Activated naive CD4-positive, alpha-beta T cell treated with anti-CD3 and anti-CD28 coated beads, Interleukin-2, amount 10 ng/mL, durations not matched to agents 7 days and 5 days (primary cell): ENCODE measurements around the gene TNNT2.

ENCODE experiments used
- CTCF ChIA-PET: fragments of 350-600 bp; sonication (Branson Sonifier 250); formaldehyde crosslinking; loops from one replicate; lab custom pipeline; 2021; ENCODE audit warnings: antibody characterized with exemption; lab: Charles Lee
- DNase-seq: peaks from one replicate; pipeline ENCODE4 v3.0.0-alpha.2; 2020
- H3K27ac Mint-ChIP-seq: one replicate; pipeline ENCODE4 v1.8.0; 2021; ENCODE audit warnings: mild to moderate bottlenecking, moderate library complexity, mixed read lengths
- H3K27me3 Mint-ChIP-seq: one replicate; pipeline ENCODE4 v1.8.0; 2021; ENCODE audit warnings: mild to moderate bottlenecking, mixed read lengths
- H3K36me3 Mint-ChIP-seq: one replicate; pipeline ENCODE4 v1.8.0; 2021; ENCODE audit warnings: mixed read lengths
- H3K4me1 Mint-ChIP-seq: one replicate; pipeline ENCODE4 v1.8.0; 2021; ENCODE audit warnings: mixed read lengths
- H3K4me3 Mint-ChIP-seq: one replicate; pipeline ENCODE4 v1.8.0; 2021; ENCODE audit warnings: mild to moderate bottlenecking, moderate library complexity, mixed read lengths
- H3K9me3 Mint-ChIP-seq: one replicate; pipeline ENCODE4 v1.8.0; 2021; ENCODE audit warnings: mixed read lengths

Gene TNNT2

GRCh38 chr1:201377611-201378092 is at the start of gene TNNT2:
Gene TNNT2 (minus strand): TSS chr1:201377680. CDS start chr1:201373254, 4,426 bp downstream.
- no peak for DNase-seq
- no peak within 1 kb of the TSS for H3K4me3 Mint-ChIP-seq
- H3K27me3 Mint-ChIP-seq = peaks cover 40% of the 10 kb centered on the region
- CTCF ChIA-PET = no interaction called here
- no peaks in the 10 kb centered on the region for H3K36me3 Mint-ChIP-seq
- H3K4me1 Mint-ChIP-seq = no peaks in the 10 kb centered on the region
- H3K27ac Mint-ChIP-seq = no peak within 1 kb of the TSS
- H3K9me3 Mint-ChIP-seq = no peaks in the 10 kb centered on the region

- CTCF ChIA-PET = interaction anchor here (1.7 kb wide), 1 partner anchor 9 kb away, joined by 10 read pairs; no protein-coding TSS in a partner anchor
- Mint-ChIP-seq H3K4me1 (peaks cover 3% of the 10 kb centered on the region), H3K9me3 (no peaks in the 10 kb centered on the region), H3K36me3 (no peaks in the 10 kb centered on the region), H3K4me3 (no peak overlapping the region), H3K27me3 (peaks cover 46% of the 10 kb centered on the region), H3K27ac (no peak overlapping the region)
- peak; percentile 32 for DNase-seq
Measured at GRCh38 chr1:201426479-201427310, 49.2 kb upstream of the TNNT2 start.

GRCh38 chr1:201424146-201424545 is 46.7 kb upstream of the TNNT2 start:
- DNase-seq = no peak
- Mint-ChIP-seq H3K9me3 (no peaks in the 10 kb centered on the region), H3K27me3 (peaks cover 46% of the 10 kb centered on the region), H3K27ac (no peak overlapping the region), H3K4me3 (no peak overlapping the region), H3K36me3 (no peaks in the 10 kb centered on the region), H3K4me1 (peaks cover 3% of the 10 kb centered on the region)
- CTCF ChIA-PET = interaction anchor here (1.0 to 1.4 kb wide), 2 partner anchors 15 to 23 kb away, joined by 3 read pairs; no protein-coding TSS in a partner anchor

- no peaks in the 10 kb centered on the region for H3K9me3 Mint-ChIP-seq
- no peak overlapping the region for H3K4me3 Mint-ChIP-seq
- H3K27ac Mint-ChIP-seq = no peak overlapping the region
- CTCF ChIA-PET = interaction anchor here (1.0 to 1.4 kb wide), 2 partner anchors 14 to 24 kb away, joined by 3 read pairs; no protein-coding TSS in a partner anchor
- H3K36me3 Mint-ChIP-seq = no peaks in the 10 kb centered on the region
- DNase-seq = no peak
- peaks cover 44% of the 10 kb centered on the region for H3K27me3 Mint-ChIP-seq
- peaks cover 3% of the 10 kb centered on the region for H3K4me1 Mint-ChIP-seq
Measured at GRCh38 chr1:201423655-201424054, 46.2 kb upstream of the TNNT2 start.

GRCh38 chr1:201422436-201423030 is 45.1 kb upstream of the TNNT2 start:
- no peak for DNase-seq
- Mint-ChIP-seq H3K27me3 (peaks cover 43% of the 10 kb centered on the region), H3K27ac (no peak overlapping the region), H3K36me3 (no peaks in the 10 kb centered on the region), H3K4me3 (no peak overlapping the region), H3K4me1 (peaks cover 3% of the 10 kb centered on the region), H3K9me3 (no peaks in the 10 kb centered on the region)
- CTCF ChIA-PET = no interaction called here

DNA sequence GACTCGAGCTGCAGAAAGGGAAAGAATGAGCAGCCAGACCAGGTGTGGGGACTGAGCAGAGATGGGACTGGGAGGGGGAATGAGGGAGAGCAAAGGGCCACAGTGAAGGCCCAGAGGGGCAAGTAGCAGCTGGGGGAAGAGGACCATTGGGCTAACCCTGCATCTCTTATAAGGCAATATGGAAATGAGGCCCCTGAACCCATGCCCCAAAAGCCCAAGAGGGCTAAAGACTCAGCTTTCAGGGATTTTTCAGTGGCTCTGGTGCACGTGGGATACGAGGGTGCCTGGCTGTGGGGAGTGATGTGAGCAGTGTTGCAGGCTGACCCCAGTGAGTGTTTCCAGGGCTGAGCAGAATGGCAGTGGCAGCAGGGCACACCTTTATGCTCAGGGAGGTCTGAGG is 44.5 kb upstream of the TNNT2 start:
- no peak for DNase-seq
- H3K4me3 Mint-ChIP-seq = no peak overlapping the region
- H3K9me3 Mint-ChIP-seq = no peaks in the 10 kb centered on the region
- H3K36me3 Mint-ChIP-seq = no peaks in the 10 kb centered on the region
- H3K27ac Mint-ChIP-seq = no peak overlapping the region
- peaks cover 3% of the 10 kb centered on the region for H3K4me1 Mint-ChIP-seq
- CTCF ChIA-PET = no interaction called here
- peaks cover 48% of the 10 kb centered on the region for H3K27me3 Mint-ChIP-seq

- CTCF ChIA-PET = interaction anchor here (1.4 kb wide), 1 partner anchor 15 kb away, joined by 7 read pairs; no protein-coding TSS in a partner anchor
- Mint-ChIP-seq H3K9me3 (no peaks in the 10 kb centered on the region), H3K4me3 (no peak overlapping the region)
Measured at GRCh38 chr1:201421041-201421440, 43.6 kb upstream of the TNNT2 start.

GRCh38 chr1:201420608-201421002 is 43.1 kb upstream of the TNNT2 start:
- CTCF ChIA-PET = interaction anchor here (1.4 kb wide), 1 partner anchor 15 kb away, joined by 7 read pairs; no protein-coding TSS in a partner anchor

More at GRCh38 chr1:201421041-201421440, 43.6 kb upstream of the TNNT2 start:
- Mint-ChIP-seq H3K4me1 (no peaks in the 10 kb centered on the region), H3K36me3 (no peaks in the 10 kb centered on the region), H3K27ac (no peak overlapping the region), H3K27me3 (peaks cover 46% of the 10 kb centered on the region)
- DNase-seq = no peak

DNA sequence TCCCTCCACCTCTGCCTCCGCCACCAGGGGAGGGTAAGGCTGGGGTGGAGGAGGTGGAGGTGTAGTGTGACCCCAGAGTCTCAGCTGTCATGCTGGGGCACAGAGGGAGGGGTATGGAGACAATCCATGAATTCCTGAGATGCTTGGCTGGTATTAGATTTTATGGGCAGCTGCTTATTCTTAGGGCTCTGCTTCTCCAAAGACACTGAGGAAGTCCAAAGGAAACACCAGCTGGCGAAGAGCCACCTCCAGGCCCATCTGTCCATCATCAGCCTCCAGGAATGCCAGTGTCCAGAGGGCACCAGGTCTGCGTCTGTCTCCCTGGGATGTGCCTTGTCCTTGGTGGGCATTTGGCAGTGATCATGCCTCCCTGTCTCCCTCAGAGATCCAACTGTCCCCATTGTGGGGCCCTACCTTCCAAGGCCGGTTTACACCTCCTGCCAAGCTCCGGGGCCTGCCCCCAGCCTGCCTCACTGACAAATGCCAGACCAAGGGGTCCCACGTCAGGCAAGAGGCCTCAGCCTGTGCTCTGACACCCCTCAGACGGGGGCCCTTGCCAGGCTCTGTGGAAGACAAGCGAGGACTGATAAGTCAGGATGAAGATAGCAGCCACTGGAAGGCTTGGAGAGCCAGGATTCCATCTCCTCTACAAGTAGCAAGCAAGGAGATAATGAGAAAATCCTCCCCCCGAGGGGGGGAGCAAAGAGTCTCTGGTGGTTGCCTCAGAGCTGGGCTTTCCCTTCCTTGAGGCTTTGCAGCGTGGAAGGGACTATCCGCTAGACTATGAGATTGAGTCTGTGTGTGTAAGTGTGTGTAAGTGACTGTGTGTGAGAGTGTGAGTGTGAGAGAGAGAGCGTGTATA is 42.5 kb upstream of the TNNT2 start:
- Mint-ChIP-seq H3K9me3 (no peaks in the 10 kb centered on the region), H3K36me3 (no peaks in the 10 kb centered on the region), H3K4me3 (no peak overlapping the region), H3K27me3 (peaks cover 46% of the 10 kb centered on the region), H3K27ac (no peak overlapping the region), H3K4me1 (no peaks in the 10 kb centered on the region)
- no peak for DNase-seq
- CTCF ChIA-PET = interaction anchor here (1.4 kb wide), 1 partner anchor 16 kb away, joined by 7 read pairs; no protein-coding TSS in a partner anchor

More at GRCh38 chr1:201420608-201421002, 43.1 kb upstream of the TNNT2 start:
- no peak for DNase-seq
- H3K27me3 Mint-ChIP-seq = peaks cover 44% of the 10 kb centered on the region
- no peaks in the 10 kb centered on the region for H3K36me3 Mint-ChIP-seq
- no peak overlapping the region for H3K4me3 Mint-ChIP-seq
- H3K4me1 Mint-ChIP-seq = no peaks in the 10 kb centered on the region
- H3K27ac Mint-ChIP-seq = no peak overlapping the region
- H3K9me3 Mint-ChIP-seq = no peaks in the 10 kb centered on the region

DNA sequence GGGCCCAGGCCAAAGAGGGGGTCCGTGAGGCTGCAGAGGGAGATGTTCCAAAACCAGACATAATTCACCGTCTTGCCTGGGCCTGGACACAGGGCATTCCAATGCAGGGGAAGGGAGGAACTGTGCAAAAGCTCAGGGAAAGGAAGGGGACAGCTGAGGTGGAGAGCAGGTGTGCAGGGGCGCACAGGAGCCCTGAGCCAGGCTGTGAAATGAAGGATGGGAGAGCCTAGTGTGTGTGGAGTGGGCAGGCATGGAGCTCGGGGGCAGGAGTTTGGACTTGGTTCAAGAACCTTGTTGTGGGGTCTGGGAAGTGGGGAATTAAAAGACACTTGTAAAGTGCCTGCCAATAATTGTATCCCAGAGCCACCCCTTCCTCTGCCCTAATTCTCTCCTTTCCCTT is 41.8 kb upstream of the TNNT2 start:
- Mint-ChIP-seq H3K36me3 (no peaks in the 10 kb centered on the region), H3K9me3 (no peaks in the 10 kb centered on the region), H3K4me3 (no peak overlapping the region), H3K27ac (no peak overlapping the region), H3K27me3 (peaks cover 48% of the 10 kb centered on the region), H3K4me1 (no peaks in the 10 kb centered on the region)
- CTCF ChIA-PET = no interaction called here
- no peak for DNase-seq

- H3K4me1 Mint-ChIP-seq = no peaks in the 10 kb centered on the region
- no peaks in the 10 kb centered on the region for H3K9me3 Mint-ChIP-seq
- no peak for DNase-seq
- H3K27ac Mint-ChIP-seq = no peak overlapping the region
- CTCF ChIA-PET = no interaction called here
- peaks cover 47% of the 10 kb centered on the region for H3K27me3 Mint-ChIP-seq
- H3K36me3 Mint-ChIP-seq = no peaks in the 10 kb centered on the region
- no peak overlapping the region for H3K4me3 Mint-ChIP-seq
Measured at GRCh38 chr1:201418461-201418860, 41.0 kb upstream of the TNNT2 start.

DNA sequence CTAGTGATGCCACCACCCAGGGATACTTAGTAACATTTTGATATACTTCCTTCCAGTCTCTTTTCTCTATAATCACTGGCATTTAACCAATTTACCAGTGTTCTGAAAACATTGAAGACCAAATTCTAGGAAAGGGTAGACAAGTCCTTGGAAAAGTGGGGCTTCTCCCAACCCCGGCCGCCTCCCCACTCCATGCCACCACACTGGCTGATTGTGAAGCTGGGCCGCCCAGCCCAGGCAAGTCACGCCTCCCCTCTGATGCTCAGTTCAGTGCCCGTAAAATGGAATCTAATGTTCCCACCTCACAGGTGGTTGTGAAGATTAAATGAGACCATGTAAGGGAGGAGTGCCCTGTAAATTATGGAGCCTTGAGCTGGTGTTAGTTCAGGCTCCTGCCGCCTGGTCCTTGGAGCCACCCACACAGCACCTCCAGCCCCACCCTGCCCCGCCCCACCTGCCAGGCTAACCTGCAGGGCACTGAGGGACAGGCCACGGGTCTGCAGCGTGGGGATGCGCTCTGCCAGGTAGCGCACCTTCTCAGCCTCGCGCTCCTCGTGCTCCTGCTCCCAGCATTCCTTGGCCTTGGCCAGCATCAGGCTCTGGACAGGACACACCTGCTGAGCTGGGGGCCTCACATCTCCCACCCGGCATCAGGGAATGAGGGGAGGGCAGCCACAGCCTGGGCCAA is 36.7 kb upstream of the TNNT2 start:
- peaks cover 33% of the 10 kb centered on the region for H3K27me3 Mint-ChIP-seq
- H3K27ac Mint-ChIP-seq = no peak overlapping the region

GRCh38 chr1:201411292-201411691 is 33.8 kb upstream of the TNNT2 start:
- Mint-ChIP-seq H3K27ac (no peak overlapping the region), H3K9me3 (no peaks in the 10 kb centered on the region), H3K27me3 (peaks cover 29% of the 10 kb centered on the region), H3K4me1 (no peaks in the 10 kb centered on the region), H3K4me3 (no peak overlapping the region), H3K36me3 (no peaks in the 10 kb centered on the region)
- DNase-seq = no peak
- CTCF ChIA-PET = interaction anchor here (1.4 kb wide), 1 partner anchor 26 kb away, joined by 3 read pairs; no protein-coding TSS in a partner anchor

More for the DNA sequence above, 36.7 kb upstream of the TNNT2 start:
- CTCF ChIA-PET = no interaction called here
- H3K36me3 Mint-ChIP-seq = no peaks in the 10 kb centered on the region
- H3K9me3 Mint-ChIP-seq = no peaks in the 10 kb centered on the region
- H3K4me3 Mint-ChIP-seq = no peak overlapping the region
- no peaks in the 10 kb centered on the region for H3K4me1 Mint-ChIP-seq
- no peak for DNase-seq
